ENCODE measurements around the gene GNA14.

GRCh38 chr9:77677397-77677796 lies 29.3 kb upstream of the GNA14 start:
- no peak for TF ChIP-seq POLR2A (IDR thresholded peaks at IDR 0.05)
- TF ChIP-seq, protein P1, sequence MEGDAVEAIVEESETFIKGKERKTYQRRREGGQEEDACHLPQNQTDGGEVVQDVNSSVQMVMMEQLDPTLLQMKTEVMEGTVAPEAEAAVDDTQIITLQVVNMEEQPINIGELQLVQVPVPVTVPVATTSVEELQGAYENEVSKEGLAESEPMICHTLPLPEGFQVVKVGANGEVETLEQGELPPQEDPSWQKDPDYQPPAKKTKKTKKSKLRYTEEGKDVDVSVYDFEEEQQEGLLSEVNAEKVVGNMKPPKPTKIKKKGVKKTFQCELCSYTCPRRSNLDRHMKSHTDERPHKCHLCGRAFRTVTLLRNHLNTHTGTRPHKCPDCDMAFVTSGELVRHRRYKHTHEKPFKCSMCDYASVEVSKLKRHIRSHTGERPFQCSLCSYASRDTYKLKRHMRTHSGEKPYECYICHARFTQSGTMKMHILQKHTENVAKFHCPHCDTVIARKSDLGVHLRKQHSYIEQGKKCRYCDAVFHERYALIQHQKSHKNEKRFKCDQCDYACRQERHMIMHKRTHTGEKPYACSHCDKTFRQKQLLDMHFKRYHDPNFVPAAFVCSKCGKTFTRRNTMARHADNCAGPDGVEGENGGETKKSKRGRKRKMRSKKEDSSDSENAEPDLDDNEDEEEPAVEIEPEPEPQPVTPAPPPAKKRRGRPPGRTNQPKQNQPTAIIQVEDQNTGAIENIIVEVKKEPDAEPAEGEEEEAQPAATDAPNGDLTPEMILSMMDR (IDR thresholded peaks at IDR 0.05): no peak

All from thyroid gland (tissue), 4 donors.